Loucy (cell line): ENCODE data around the gene SKAP2.

Experiments used
- CTCF ChIP-seq: fragments of 200-600 bp; sonication (generic); conservative IDR thresholded peaks from 2 replicates; pipeline ENCODE4 v1.5.1; 2014; ENCODE audit warnings: mild to moderate bottlenecking, antibody characterized with exemption, low read length
- EZH2phosphoT487 ChIP-seq: fragments of 200-600 bp; IDR thresholded peaks from 2 replicates; pipeline ENCODE4 v1.6.1; 2018; ENCODE audit warnings: antibody characterized with exemption, mild to moderate bottlenecking, moderate library complexity, borderline replicate concordance

- no peak for TF ChIP-seq CTCF
- TF ChIP-seq EZH2phosphoT487: no peak
Observed at GRCh38 chr7:26897928-26898327, 33.5 kb upstream of the SKAP2 start.
